ENCODE results near the gene MFN2. TPM values are rescaled to one million over a fixed set of nuclear protein-coding genes. Genes with fewer than 3 reads are reported as not detected.
A peak's percentile ranks its signal among the peaks of the same experiment; 100 is the strongest.

The MFN2 gene
- total and polyA plus RNA-seq, 9 of the 15 experiments (the other 6 are each of a cell fraction or from before 2014, with no cell fraction given): 10.5 to 158 (median 87.1) TPM

GRCh38 chr1:11961230-11961629 lies 19.0 kb upstream of the MFN2 start:
- no peak for TF ChIP-seq ZNF76 (CRISPR knock-in tag; IDR thresholded peaks at IDR 0.05; ENCODE audit: borderline replicate concordance)
- TF ChIP-seq PBX2 (CRISPR knock-in tag; IDR thresholded peaks at IDR 0.05; ENCODE audit: low read depth): no peak
- TF ChIP-seq PBX2 (tag; conservative IDR thresholded peaks at IDR 0.05; ENCODE audit: low read depth): peak; percentile 33; the same call in 1 of the 2 replicates
- Histone ChIP-seq H3K4me1 (replicated peaks in 1 of 2; ENCODE audit: control insufficient read depth in 2 of 2, insufficient read depth in 2 of 2, low read length in 2 of 2) (peaks cover 0 to 10% of the 10 kb centered on the region in 2 experiments; a peak in 1 of 5 replicates), H3K4me2 (ENCODE audit: insufficient read depth, low read length) (no peak overlapping the region), H3K27me3 (ENCODE audit: control insufficient read depth in 2 of 2, insufficient read depth in 2 of 2, low read length in 2 of 2) (no peaks in the 10 kb centered on the region), H3K36me3 (ENCODE audit: control insufficient read depth, insufficient read depth, low read length) (peaks cover 82% of the 10 kb centered on the region; the same call in 2 of the 3 replicates), H4K20me1 (replicated peaks; ENCODE audit: control insufficient read depth, insufficient read depth, low read length) (peaks cover 4% of the 10 kb centered on the region; the same call in 1 of the 2 replicates), H3K9me3 (replicated peaks; ENCODE audit: control insufficient read depth, insufficient read depth, low read depth, low read length) (no peaks in the 10 kb centered on the region), H3K9ac (ENCODE audit: insufficient read depth in 1 of 2, low read depth in 2 of 2, low read length in 2 of 2) (no peak overlapping the region), H3K9me1 (ENCODE audit: control insufficient read depth, insufficient read depth, low read length) (no peaks in the 10 kb centered on the region), H3K4me3 (no peak overlapping the region), H2AFZ (ENCODE audit: low read depth, low read length) (no peak overlapping the region), H3K79me2 (ENCODE audit: control insufficient read depth, insufficient read depth, low read length) (no peaks in the 10 kb centered on the region), H3K27ac (ENCODE audit: extremely low read depth, low read depth, low read length) (no peak overlapping the region)
- FAIRE-seq (peak; percentile 69), ATAC-seq (no peak), DNase-seq (ENCODE audit: extremely low read depth in 1 of 4, low spot score in 3 of 4) (no peak)
- BruUV-seq (replicated peaks): no TSS peak
- intact Hi-C loops (cut with micrococcal nuclease) (no loop called here), in situ Hi-C loops (cut with MboI) (loop anchor here (5.0 kb wide), 1 partner anchor 49 kb away; no protein-coding TSS in a partner anchor)
- ChIA-PET CTCF (ENCODE audit: low intra/inter-chr PET ratio) (no interaction called here), POLR2A (interaction anchor here (0.7 to 15.9 kb wide), 4 partner anchors 16 to 182 kb away, joined by 3 to 112 read pairs (median 3); no protein-coding TSS in a partner anchor)
- WGBS (ENCODE audit: insufficient coverage, low coverage, missing lambda C conversion rate): 76% methylated on average over 4 of the region's 4 CpGs
